HG03097 (cell line): ENCODE measurements around the gene FAM156B.
"Not testable (repeated sequence)": the region's sequence is repeated elsewhere in the genome, so short reads cannot be mapped to it uniquely, and the experiment has no call there.

Experiments used
- ATAC-seq: cut with Tn5 transposase; IDR thresholded peaks from one replicate; pipeline ENCODE4 v1.9.1; 2021; ENCODE audit not compliant: unreplicated experiment, low FRiP score

FAM156B gene, protein sequence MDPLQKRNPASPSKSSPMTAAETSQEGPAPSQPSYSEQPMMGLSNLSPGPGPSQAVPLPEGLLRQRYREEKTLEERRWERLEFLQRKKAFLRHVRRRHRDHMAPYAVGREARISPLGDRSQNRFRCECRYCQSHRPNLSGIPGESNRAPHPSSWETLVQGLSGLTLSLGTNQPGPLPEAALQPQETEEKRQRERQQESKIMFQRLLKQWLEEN

DNA sequence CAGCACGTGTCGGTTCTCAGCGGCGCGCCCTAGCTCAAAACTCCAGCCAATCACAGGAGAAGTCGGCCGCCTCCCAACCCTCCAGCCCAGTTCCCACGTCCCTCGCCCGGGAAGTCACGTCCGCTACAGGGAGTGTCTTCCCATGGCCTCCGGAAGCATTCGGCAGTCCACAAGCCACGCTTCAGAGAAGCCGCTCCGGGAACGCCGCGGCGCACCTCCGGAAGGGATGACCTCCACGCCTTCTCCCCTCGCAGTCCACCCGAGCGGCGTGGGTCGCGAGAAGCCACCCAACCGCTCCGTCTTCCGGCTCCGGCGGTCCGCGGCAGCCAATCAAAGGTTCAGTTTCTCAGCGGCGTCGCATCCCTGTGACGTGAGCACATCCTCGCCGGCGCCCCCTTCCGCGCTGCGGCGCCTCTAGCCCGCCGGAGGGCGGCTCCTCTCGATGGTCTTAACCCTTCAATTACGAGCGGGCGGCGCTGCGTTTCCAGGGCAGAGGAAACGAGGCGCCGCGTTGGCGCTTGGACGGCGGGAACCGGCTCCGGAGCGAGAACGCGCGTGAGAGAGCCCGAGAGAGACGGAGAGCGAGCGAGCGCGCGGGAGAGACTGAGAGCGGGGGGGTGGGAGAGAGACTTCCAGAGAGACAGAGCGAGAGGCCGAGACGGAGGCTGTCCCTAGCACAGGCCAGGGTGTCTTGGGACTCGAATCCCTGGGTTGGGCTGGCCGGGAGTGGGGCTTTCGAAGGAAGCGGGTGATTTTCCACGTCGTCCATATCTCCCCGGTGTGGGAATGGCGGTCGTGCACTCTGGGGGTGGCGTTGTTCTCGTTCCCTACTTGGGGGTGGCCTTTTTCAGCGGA, at the start of gene FAM156B:
Gene FAM156B, plus strand, starts transcription at position 476 of the 855 bp plus-strand sequence. CDS start 9,896 bp downstream, outside the sequence.
- peak; percentile 74 for ATAC-seq

DNA sequence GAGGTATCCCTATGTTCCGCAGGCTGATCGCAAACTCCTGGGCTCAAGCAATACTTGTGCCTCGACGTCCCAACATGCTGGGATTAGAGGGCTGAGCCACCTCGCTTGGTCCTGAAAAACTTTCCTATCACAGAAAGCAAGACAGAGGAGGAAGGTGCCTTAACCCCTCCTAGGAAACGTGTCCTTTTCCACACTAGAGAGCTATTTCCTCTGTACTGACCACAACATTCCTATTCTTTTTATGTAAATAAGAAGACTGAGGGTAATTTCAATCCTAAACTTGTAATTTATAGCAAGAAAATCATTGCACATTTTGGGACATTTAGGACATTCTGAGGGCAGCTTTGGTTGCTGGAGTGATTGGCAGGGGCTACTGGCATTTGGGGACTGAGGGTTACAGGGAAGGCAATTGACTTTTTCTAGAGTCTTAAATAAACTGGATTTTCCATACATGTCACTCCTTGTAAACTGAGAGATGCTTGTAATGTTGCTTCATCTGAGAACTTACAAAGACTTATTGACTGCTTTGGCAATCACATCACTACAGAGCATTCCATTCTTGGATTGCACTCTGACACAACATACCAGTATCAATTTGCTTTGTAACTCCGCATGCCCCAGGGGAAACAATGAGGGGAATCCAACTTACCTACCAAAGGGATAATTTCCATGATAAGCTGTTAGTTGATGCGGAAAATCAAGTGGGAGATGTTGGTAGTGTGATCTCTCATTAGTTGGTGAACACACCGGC, 44.8 kb upstream of the FAM156B start:
- no peak for ATAC-seq

DNA sequence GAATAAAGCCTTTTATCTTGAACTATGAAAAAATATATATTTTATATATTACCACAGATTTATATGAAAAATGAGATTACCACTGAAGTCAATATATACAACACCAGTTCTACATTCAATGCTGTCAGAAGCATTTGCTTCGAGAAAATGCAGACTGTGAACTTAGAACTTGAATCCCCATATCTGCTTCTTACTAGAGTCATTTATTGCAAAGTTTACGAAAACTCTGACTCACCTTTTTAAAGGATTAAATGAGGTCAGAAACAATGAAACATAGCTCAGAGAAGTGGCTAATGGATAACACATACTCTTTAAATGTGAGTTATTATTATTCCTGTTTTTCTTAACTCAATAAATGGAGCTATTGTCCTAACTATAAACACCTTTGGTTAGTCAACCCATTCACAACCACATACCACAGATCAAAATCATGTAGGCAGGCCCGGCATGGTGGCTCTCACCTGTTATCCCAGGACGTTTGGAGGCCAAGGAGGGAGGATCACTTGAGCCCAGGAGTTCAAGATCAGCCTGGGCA, 40.1 kb upstream of the FAM156B start:
- not testable (repeated sequence) for ATAC-seq

DNA sequence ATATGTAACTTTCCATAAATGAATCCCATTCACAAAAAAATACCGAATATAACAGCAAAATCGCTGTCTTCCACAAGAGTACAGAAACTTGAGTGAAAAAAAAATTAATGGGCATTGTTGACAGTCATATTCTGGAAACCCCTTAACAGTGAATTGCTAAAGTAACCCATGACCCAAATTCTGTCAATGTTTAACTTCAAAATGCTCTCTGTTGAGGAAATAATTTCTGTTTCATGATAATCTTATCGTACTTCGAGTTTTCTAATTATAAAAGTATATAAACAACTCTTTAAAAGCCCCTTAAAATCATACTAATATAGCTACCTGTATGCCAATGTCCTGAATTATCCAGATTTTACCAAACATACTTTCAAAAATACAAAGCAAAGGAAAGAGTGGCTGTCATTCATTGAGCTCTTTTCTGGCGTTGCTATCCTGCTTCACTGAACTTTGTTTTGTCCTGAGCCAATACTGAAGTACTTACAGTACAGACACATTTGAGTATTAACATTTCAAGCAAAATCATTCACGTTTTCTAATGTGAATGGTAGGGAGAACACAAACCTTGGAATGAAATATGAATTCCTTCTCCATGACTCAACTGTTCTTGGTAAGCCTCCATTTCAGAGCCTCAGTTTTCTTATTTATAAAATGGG, 31.7 kb upstream of the FAM156B start:
- no peak for ATAC-seq

DNA sequence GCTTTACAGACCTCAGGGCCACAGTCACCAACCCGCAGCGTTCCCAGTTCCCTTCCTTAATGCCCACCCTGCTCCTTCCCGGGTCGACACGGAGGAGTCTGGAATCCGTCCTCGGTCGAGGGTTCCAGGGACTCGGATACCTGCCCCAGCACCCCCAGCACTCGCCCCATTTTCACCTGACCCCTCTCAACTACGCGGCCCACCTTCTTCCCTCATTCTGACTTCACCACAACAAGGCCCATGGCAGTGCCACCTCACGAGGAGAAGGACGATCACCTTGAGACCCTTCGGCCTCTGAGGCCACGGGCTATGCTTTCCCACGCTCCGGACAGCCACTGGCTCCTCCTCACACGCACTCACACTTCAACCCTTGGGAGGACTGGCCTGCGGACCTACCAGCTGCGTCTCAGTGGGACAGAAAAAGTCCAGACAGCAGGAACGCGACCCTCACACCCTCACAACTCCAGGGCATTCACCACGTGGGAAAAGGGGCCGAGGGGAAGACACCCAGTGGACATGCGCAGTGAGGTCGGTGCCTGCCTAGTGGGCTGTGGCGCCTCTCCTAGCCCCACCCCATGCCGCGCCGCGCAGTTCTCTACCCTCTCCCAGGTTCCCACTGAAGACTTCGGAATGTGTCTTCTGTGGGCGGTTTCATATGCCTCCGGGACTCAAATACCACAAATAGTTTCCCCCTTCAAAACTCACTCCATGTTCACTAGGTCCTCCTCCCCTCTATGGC, 29.4 kb upstream of the FAM156B start, which contains the start of gene XAGE3:
Gene XAGE3, minus strand, starts transcription at position 474 of the 739 bp plus-strand sequence. CDS start 950 bp downstream, outside the sequence.
- no peak for ATAC-seq

DNA sequence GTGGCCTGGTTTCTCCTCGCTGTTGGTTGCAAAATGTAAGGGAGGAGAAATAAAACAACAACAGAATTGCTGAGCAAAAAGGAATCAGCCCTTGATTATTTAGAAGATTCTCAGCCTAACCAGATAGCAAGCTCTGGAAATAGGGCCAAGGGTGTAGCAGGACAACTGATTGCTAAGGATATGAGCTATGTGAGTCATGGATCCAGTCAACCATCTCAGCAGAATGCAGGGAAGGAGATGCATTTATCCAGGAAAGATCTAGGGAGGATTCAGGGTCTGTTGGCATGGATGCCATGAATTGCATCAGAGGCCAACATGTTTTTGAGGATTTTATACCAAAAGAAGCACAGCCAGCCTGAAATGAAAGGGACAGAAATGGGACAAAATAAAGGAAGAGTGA, 27.1 kb upstream of the FAM156B start:
- no peak for ATAC-seq

DNA sequence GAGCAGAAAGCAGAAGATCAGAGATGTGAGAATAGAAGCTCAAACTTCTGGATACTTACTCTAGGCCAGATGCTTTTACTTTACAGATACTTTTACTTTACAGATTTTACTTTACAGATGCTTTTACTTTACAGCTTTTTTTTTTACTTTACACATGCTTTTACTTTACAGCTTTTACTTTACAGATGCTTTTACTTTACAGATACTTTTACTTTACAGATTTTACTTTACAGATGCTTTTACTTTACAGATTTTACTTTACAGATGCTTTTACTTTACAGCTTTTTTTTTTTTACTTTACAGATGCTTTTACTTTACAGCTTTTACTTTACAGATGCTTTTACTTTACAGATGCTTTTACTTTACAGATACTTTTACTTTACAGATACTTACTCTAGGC, 23.3 kb upstream of the FAM156B start:
- not testable (repeated sequence) for ATAC-seq

DNA sequence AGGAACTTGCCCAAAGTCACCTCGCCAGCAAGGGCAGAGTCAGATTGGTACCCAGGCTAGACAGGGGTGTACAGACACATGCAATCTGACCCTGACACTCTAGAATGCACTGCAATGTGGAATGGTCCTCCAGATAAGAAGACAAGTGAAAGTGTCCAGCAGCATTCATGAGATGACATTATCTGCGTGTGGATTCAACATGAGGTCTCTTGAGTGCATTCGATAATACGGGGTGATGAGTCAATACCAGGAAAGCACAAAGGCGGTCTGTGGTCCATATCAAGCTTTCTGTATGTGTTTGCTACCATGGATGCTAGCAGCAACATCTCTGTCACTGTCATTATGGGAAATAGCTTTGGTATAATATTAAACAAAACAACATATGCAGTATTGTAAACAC, 22.5 kb upstream of the FAM156B start:
- ATAC-seq = no peak

DNA sequence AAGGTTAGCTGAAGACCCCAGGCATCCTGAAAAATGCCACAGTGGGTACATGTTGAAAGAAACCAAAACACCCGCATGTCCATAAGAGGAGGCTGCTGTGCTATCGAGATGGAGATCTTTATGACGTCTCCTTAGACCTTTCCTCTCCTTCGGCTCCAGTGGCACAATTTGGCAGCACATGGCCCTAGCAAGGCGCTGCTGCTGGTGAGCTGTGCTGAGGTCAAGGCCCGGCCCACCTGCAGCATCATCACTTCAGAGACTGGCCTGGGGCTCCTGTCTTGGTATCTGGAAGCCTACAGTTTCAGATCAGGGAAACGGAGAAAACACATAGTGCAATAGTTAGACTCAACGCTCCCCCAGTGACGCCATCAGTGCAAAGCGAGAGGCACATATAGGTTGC, 21.7 kb upstream of the FAM156B start:
- ATAC-seq = not testable (repeated sequence)

DNA sequence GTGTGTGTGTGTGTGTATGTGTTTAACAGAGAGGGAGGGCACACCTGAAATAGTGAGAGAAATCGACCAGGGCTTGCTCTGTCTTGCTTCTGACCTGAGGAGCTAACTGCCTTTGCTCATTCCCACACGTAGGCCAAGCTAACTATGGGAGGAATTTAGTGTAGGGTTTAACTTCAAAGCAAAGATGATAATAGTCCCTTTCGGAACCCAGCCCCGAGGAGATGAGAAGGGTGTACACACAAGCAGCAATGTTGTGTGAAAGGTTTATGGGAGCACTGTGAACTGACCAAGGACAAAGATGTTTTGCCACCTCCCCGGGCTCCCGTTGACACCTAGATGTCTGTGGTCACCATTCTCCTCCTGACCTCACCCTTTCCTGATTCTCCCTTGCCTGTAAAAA, 20.7 kb upstream of the FAM156B start:
- not testable (repeated sequence) for ATAC-seq

DNA sequence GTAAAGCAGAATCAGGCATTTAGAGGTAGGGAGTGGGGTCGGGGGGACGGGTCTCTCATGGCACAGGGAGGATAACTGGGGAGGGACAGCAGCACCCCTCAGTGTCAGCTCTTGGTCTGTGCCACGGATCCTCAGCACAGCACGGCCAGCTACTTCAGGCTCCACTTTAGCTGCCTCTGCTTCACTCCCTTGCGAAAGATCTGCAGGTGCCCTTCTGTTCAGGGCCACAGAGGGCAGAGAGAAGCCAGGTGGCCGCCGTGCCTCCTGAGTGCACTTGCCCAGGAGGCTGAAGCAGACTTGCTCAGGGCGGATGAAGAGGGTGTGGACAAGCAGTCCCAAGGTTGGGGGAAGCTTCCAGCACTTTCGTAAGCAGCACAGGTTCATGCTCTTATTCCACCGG, 9.7 kb upstream of the FAM156B start:
- ATAC-seq = not testable (repeated sequence)

DNA sequence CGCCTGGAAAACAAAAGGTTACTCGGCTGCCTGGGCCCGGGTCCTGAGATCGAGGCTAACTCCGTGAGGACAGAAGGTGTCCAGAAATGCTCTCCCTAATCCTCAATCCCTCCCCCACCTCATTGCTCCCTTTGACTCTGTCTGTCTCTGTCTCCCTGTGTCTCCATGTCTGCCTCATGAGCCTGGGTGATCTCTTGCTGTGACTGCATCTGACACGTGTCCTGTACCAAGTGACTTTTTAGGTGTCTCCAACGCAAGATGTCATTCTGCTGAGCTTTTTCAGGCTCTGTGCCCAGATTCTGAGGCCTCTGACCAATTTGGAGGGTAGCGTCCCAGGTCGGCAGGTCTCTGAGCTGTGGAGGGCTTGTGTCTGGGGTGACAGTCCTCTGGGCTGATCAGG, 9.0 kb upstream of the FAM156B start:
- ATAC-seq = not testable (repeated sequence)

DNA sequence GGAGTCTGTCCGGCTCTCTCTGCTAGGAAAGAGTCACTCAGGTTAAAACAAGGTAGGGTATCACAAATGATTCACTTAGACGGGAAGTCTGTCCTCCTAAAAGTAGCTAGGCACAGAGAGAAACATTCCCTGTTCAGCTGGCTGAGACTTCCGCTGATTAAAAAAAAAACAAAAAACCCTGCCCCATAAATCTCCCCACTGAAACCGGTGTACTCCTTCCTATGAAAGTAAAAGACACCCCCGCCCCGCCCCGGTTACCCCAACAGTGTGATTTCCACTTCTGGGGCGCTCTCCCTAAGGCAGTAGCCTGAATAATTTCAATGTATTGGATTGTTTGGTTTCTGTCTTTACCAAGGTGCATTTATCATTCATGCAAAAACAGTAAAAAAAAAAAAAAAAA, 692 bp upstream of the FAM156B start:
- ATAC-seq = peak; percentile 15

DNA sequence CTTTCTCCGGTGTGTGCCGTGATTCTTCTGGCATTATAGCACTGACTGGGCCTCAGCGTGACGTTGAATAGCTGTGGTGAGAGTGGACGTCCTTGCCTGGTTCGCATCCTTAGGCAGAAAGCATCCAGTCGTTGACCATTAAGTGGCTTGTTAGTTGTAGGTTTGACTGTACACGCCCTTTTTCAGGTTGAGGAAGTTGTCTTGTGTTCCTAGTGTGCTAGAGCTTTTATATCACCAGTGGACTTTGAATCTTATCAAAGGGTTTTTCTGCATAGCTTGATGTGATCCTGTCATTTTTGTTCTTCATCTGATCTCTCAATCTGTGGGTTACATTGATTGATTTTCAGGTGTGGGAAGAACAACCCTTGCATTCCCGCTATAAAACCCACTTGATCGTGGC, 8.4 kb downstream of the FAM156B start:
- not testable (repeated sequence) for ATAC-seq

DNA sequence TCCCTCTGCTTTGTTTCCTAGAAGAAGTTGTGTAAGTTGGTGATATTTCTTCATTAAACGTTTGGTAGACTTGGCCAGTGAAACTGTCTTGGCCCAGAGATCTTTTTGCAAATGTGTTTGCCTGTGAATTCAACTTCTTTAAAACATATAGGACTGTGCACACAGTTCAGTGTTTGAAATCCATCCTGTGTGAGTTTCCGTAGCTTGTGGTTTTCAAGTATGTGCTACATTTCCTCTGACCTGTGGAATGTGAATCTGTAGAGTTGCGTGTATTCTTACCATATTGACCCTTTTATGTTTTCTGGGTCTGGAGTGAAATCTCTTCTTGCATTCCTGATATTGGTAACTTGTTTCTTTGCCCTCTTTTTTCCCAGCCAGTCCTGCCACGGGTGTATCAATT, 8.9 kb downstream of the FAM156B start:
- ATAC-seq = not testable (repeated sequence)

DNA sequence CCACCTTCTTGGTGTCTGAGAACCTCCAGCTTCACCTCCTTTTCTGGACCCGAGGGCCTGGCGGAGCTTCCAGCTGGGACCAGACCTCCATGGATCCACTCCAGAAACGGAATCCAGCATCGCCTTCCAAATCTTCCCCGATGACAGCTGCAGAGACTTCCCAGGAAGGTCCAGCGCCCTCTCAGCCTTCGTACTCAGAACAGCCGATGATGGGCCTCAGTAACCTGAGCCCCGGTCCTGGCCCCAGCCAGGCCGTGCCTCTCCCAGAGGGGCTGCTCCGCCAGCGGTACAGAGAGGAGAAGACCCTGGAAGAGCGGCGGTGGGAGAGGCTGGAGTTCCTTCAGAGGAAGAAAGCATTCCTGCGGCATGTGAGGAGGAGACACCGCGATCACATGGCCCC, 10.0 kb downstream of the FAM156B start:
- not testable (repeated sequence) for ATAC-seq

DNA sequence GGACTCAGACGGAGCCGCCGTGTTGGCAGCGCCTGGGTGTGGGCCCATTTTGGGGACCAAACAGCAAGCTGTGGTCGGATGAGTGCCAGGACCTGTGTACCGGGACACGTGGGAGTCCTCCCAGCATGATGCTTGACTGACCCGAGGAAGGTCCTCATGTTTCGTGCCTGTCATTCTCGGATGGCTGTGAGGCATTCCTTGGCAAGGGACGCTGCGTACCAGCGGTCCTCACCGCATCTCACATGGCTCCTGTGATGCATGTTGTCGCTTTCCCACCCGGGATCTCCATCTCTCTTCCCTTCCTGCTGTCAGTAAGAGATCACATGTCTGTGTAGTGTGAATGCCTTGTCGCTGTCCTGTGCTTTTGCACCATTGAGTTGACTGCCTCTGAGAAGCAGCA, 10.8 kb downstream of the FAM156B start:
- not testable (repeated sequence) for ATAC-seq

DNA sequence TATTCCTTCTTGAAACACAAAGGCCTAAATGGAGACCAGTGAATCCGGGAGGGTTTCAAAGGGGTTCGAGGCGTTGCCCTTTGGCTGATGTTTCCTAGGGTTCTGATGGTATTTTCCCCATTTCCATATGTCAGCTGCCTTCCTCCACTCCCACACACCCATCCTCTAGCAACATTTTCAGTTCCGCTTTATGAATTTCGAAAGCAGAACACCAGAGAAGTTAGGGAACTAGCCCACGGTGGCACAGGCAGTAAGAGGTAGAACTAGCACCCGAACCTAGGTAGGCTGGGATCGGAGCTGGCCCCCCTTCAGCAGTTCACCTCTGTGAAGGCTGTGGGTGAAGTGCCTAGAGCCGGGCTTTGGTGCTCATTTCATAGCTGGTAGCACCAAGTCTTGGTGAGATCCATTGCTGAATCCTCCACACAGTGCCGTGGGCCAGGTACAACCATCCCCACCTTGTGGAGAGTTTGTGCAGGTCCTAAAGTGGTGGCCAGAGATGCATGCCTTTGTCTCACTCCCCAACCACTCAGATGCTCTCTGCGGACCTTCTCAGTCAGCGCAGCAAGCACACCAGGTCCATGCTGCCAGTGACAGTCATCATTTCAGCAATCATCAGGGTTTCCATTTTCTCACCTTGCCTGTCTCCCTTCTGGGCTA, 12.3 kb downstream of the FAM156B start:
- ATAC-seq = not testable (repeated sequence)

DNA sequence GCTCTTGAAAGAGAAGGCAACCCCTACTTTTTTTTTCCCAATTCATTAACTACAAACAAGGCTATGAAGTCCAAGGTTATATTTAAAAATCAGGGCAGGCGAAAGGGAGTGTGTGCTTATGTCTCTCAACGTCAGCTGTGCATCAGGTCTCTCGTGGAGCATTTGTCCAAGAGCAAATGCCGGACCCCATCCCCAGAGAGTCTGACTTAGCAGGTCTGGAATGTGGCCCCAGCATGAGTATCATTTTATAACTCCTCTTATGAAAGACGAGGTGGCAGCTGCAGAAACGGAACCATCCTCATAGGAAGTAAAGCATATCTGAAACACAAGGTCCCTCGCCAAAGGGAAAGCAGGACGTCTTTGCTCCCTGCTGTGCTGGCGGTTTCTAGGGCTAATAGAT, 16.6 kb downstream of the FAM156B start:
- not testable (repeated sequence) for ATAC-seq
